ENCODE measurements around the gene SLC23A2.
"Not testable (repeated sequence)": the region's sequence is repeated elsewhere in the genome, so short reads cannot be mapped to it uniquely, and the experiment has no call there.

The SLC23A2 gene

DNA sequence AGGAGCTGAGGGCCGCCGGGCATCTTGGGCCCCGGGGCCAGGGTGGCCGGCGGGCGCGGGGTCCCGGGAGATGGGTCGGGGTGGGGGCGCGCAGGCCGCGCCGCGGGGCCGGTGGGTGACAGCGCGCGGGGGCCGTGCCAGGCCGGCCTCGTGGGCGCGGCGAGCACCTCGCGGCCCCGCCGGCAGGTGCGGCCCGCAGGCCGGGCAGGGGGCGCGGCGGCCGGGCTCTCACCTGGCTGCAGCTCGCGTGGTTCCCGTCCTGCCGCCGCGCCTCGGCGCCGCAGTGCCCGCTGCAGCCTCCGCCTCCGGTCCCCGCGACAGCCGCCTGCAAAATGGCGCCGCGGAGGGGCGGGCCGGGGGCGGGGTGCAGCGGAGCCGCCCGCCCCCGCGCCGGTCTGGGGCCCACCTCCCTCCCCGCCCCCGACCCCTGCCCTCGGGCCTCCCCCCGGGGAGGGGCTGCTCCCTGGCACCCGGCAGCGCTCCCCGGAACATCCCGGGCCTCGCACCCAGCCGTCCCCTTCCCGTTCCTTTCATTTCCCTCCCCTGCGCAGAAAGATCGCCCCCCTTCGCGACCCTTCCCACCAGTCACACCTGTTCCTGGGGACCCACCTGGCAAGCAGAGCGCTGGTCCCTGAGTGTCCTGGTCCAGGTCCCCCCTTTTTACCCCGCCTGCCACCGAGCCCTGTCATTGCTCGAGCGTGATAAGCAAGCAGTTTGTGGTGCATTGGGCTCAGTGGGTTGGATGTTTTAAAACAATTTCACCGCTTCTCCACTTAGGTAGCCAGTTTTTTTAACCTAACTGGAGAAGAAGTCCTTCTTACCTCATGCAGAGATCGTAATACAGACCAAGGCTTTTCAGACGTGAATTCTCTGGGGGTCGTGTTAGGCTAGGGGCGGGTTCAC, at the start of gene SLC23A2:
SLC23A2 (minus strand) TSS at position 337 of the 903 bp plus-strand sequence. CDS start 68,948 bp downstream, outside the sequence.
- Mint-ChIP-seq H3K9me3 (no peaks in the 10 kb centered on the region), H3K27ac (ENCODE audit: low read depth) (peak within 1 kb of the TSS; percentile 94), H3K4me1 (peaks cover 40% of the 10 kb centered on the region), H3K27me3 (no peaks in the 10 kb centered on the region), H3K36me3 (ENCODE audit: insufficient read depth) (peaks cover 7% of the 10 kb centered on the region), H3K4me3 (peak within 1 kb of the TSS; percentile 95)
- ATAC-seq (replicated peaks; ENCODE audit: extremely low read depth, poor library complexity, severe bottlenecking) (peak; percentile 79), DNase-seq (ENCODE audit: low spot score in 2 of 2) (peak; percentile 18 to 24)

DNA sequence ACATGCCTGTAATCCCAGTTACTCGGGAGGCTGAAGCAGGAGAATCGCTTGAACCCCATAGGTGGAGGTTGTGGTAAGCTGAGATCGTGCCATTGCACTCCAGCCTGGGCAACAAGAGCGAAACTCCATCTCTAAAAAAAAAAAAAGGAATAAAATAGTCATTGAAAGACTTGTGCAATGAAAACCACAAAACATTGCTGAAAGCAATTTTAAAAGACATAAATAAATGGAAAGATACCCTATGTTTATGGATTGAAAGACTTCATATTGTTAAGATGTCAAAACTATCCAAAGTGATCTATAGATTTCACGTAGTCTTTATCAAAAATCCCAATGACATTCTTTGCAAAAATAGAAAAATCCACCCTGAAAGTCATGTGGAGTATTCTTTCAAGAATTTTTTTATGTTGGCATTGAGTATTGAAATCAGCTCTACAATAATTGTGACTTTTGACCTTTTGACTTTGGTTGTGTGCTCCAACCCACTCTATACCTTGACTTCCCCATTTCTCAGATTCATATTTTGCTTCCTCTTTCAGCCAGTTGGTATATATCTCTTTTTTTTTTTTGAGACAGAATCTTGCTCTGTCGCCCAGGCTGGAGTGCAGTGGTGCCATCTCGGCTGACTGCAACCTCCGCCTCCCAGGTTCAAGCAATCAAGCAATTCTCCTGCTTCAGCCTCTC, 45.5 kb upstream of the SLC23A2 start:
- no peaks in the 10 kb centered on the region for H3K4me1 Mint-ChIP-seq
- no peaks in the 10 kb centered on the region for H3K36me3 Mint-ChIP-seq (ENCODE audit: insufficient read depth)
- H3K9me3 Mint-ChIP-seq, result no peaks in the 10 kb centered on the region
- peaks cover 21% of the 10 kb centered on the region for H3K27me3 Mint-ChIP-seq
- ATAC-seq (replicated peaks; ENCODE audit: extremely low read depth, poor library complexity, severe bottlenecking) (no peak), DNase-seq (ENCODE audit: low spot score in 2 of 2) (no peak)
- no peak overlapping the region for H3K4me3 Mint-ChIP-seq
- H3K27ac Mint-ChIP-seq (ENCODE audit: low read depth), result no peak overlapping the region

GRCh38 chr20:5045906-5046305, 44.6 kb upstream of the SLC23A2 start:
- DNase-seq (ENCODE audit: low spot score in 2 of 2) (no peak), ATAC-seq (replicated peaks; ENCODE audit: extremely low read depth, poor library complexity, severe bottlenecking) (no peak)
- no peaks in the 10 kb centered on the region for H3K9me3 Mint-ChIP-seq
- H3K27ac Mint-ChIP-seq (ENCODE audit: low read depth), result no peak overlapping the region
- no peaks in the 10 kb centered on the region for H3K4me1 Mint-ChIP-seq
- H3K36me3 Mint-ChIP-seq (ENCODE audit: insufficient read depth), result no peaks in the 10 kb centered on the region
- H3K4me3 Mint-ChIP-seq, result no peak overlapping the region
- peaks cover 21% of the 10 kb centered on the region for H3K27me3 Mint-ChIP-seq

DNA sequence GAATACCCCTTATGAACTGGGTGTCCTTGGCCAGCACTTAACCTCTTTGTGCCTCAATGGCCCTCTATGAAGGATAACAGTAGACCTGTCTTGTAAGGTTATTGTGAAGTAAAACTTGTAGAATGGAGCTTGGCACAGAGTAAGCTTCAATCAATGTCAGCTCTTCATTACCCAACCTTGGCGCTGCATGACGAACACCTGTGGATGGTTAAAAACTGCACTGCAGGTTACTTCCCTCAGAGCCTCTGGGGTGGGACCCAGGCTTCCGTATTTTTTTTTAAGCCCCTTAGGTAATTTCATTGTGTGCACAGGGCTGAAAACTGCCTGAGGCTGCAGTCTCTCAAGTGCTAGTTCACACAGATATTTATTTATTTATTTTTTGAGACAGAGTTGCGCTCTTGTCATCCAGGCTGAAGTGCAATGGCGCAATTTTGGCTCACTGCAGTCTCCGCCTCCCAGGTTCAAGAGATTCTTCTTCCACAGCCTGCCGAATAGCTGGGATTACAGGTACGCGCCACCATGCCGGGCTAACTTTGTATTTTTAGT, 42.8 kb upstream of the SLC23A2 start:
- no peak for DNase-seq (ENCODE audit: low spot score in 2 of 2)
- ATAC-seq (replicated peaks; ENCODE audit: extremely low read depth, poor library complexity, severe bottlenecking), result no peak
- Mint-ChIP-seq H3K4me1 (peaks cover 10% of the 10 kb centered on the region), H3K27me3 (peaks cover 11% of the 10 kb centered on the region), H3K36me3 (ENCODE audit: insufficient read depth) (peaks cover 4% of the 10 kb centered on the region), H3K4me3 (no peak overlapping the region), H3K27ac (ENCODE audit: low read depth) (no peak overlapping the region), H3K9me3 (no peaks in the 10 kb centered on the region)

- DNase-seq (ENCODE audit: low spot score in 2 of 2), result no peak
- Mint-ChIP-seq H3K36me3 (ENCODE audit: insufficient read depth) (peaks cover 5% of the 10 kb centered on the region), H3K27me3 (no peaks in the 10 kb centered on the region), H3K4me1 (peaks cover 25% of the 10 kb centered on the region), H3K27ac (ENCODE audit: low read depth) (no peak overlapping the region), H3K4me3 (no peak overlapping the region), H3K9me3 (no peaks in the 10 kb centered on the region)
- ATAC-seq (replicated peaks; ENCODE audit: extremely low read depth, poor library complexity, severe bottlenecking), result no peak
Measured at GRCh38 chr20:5041433-5041832, 40.1 kb upstream of the SLC23A2 start.

DNA sequence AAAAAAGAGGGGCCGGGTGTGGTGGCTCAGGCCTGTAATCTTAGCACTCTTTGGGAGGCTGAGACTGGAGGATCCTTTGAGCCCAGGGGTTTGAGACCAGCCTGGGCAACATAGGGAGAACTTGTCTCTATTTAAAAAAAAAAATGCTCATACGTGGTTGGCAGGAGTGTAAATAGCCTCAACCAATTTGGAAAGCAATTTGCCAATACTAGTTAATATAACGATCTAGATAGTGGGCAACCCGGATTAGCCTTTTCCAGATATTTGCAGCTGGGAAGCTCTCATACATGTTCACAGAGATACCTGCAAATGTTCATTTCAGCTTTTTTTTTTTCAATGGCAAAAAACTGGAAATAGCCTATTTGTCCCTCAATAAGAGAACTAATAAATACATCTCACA, 39.0 kb upstream of the SLC23A2 start:
- ATAC-seq (replicated peaks; ENCODE audit: extremely low read depth, poor library complexity, severe bottlenecking), result no peak
- Mint-ChIP-seq H3K9me3 (no peaks in the 10 kb centered on the region), H3K4me1 (peaks cover 25% of the 10 kb centered on the region)

DNA sequence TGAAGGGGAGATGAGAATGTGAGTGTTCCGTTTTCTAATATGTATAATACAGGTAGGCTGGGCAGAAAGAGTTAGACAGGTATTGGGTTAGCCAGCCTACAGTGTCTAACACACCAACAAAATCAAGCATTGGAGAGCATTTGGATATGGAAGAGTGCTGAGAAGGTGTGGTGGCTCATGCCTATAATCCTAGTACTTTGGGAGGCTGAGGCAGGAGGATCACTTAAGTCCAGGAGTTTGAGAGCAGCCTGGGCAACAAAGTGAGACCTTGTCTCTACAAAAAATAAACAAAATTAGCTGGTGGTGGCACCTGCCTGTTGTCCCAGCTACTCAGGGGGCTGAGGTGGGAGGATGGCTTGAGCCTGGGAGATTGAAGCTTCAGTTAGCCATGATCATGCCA, 38.6 kb upstream of the SLC23A2 start:
- peak overlapping the region; percentile 74 for H3K4me3 Mint-ChIP-seq
- H3K9me3 Mint-ChIP-seq, result no peaks in the 10 kb centered on the region
- ATAC-seq (replicated peaks; ENCODE audit: extremely low read depth, poor library complexity, severe bottlenecking) (no peak), DNase-seq (ENCODE audit: low spot score in 2 of 2) (no peak)
- H3K27ac Mint-ChIP-seq (ENCODE audit: low read depth), result peak overlapping the region; percentile 95
- peaks cover 6% of the 10 kb centered on the region for H3K36me3 Mint-ChIP-seq (ENCODE audit: insufficient read depth)
- H3K4me1 Mint-ChIP-seq, result peaks cover 25% of the 10 kb centered on the region
- H3K27me3 Mint-ChIP-seq, result no peaks in the 10 kb centered on the region

More for the DNA sequence above, 39.0 kb upstream of the SLC23A2 start:
- peaks cover 6% of the 10 kb centered on the region for H3K36me3 Mint-ChIP-seq (ENCODE audit: insufficient read depth)
- DNase-seq (ENCODE audit: low spot score in 2 of 2), result no peak
- H3K27ac Mint-ChIP-seq (ENCODE audit: low read depth), result peak overlapping the region; percentile 95
- H3K27me3 Mint-ChIP-seq, result no peaks in the 10 kb centered on the region
- no peak overlapping the region for H3K4me3 Mint-ChIP-seq

- DNase-seq (ENCODE audit: low spot score in 2 of 2) (peak; percentile 35 to 75), ATAC-seq (replicated peaks; ENCODE audit: extremely low read depth, poor library complexity, severe bottlenecking) (peak; percentile 92)
- peak overlapping the region; percentile 74 for H3K4me3 Mint-ChIP-seq
- no peaks in the 10 kb centered on the region for H3K9me3 Mint-ChIP-seq
- peaks cover 25% of the 10 kb centered on the region for H3K4me1 Mint-ChIP-seq
- peaks cover 6% of the 10 kb centered on the region for H3K36me3 Mint-ChIP-seq (ENCODE audit: insufficient read depth)
- peak overlapping the region; percentile 95 for H3K27ac Mint-ChIP-seq (ENCODE audit: low read depth)
- no peaks in the 10 kb centered on the region for H3K27me3 Mint-ChIP-seq
Measured at GRCh38 chr20:5039255-5039657, 37.9 kb upstream of the SLC23A2 start.

- peaks cover 25% of the 10 kb centered on the region for H3K4me1 Mint-ChIP-seq
- DNase-seq (ENCODE audit: low spot score in 2 of 2), result no peak
- peak overlapping the region; percentile 66 for H3K27ac Mint-ChIP-seq (ENCODE audit: low read depth)
- H3K36me3 Mint-ChIP-seq (ENCODE audit: insufficient read depth), result peaks cover 6% of the 10 kb centered on the region
- no peak for ATAC-seq (replicated peaks; ENCODE audit: extremely low read depth, poor library complexity, severe bottlenecking)
- no peaks in the 10 kb centered on the region for H3K27me3 Mint-ChIP-seq
- peak overlapping the region; percentile 34 for H3K4me3 Mint-ChIP-seq
- H3K9me3 Mint-ChIP-seq, result no peaks in the 10 kb centered on the region
Measured at GRCh38 chr20:5036828-5037227, 35.5 kb upstream of the SLC23A2 start.

- H3K4me1 Mint-ChIP-seq, result peaks cover 25% of the 10 kb centered on the region
- not testable (repeated sequence) for DNase-seq (ENCODE audit: low spot score in 2 of 2); ATAC-seq (replicated peaks; ENCODE audit: extremely low read depth, poor library complexity, severe bottlenecking); H3K27me3 Mint-ChIP-seq; H3K4me3 Mint-ChIP-seq; H3K9me3 Mint-ChIP-seq; H3K27ac Mint-ChIP-seq (ENCODE audit: low read depth); H3K36me3 Mint-ChIP-seq (ENCODE audit: insufficient read depth)
Measured at GRCh38 chr20:5035518-5035917, 34.2 kb upstream of the SLC23A2 start.

- Mint-ChIP-seq H3K36me3 (ENCODE audit: insufficient read depth) (peaks cover 3% of the 10 kb centered on the region), H3K27me3 (no peaks in the 10 kb centered on the region), H3K9me3 (no peaks in the 10 kb centered on the region), H3K4me1 (peaks cover 13% of the 10 kb centered on the region), H3K4me3 (no peak overlapping the region), H3K27ac (ENCODE audit: low read depth) (no peak overlapping the region)
- ATAC-seq (replicated peaks; ENCODE audit: extremely low read depth, poor library complexity, severe bottlenecking), result no peak
- no peak for DNase-seq (ENCODE audit: low spot score in 2 of 2)
Measured at GRCh38 chr20:5033566-5033965, 32.3 kb upstream of the SLC23A2 start.

DNA sequence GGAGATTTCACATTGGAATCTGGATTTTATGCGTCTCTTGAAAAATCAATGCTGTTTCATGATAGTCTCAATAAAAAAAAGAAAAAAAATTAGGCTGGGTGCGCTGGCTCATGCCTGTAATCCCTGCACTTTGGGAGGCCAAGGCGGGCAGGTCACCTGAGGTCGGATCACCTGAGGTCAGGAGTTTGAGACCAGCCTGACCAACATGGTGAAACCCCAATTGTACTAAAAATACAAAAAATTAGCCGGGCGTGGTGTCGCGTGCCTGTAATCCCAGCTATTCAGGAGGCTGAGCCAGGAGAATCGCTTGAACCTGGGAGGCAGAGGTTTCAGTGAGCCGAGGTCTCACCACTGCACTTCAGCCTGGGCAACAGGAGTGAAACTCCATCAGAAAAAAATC, 30.4 kb upstream of the SLC23A2 start:
- H3K4me3 Mint-ChIP-seq; H3K9me3 Mint-ChIP-seq; DNase-seq (ENCODE audit: low spot score in 2 of 2); H3K27me3 Mint-ChIP-seq; H3K27ac Mint-ChIP-seq (ENCODE audit: low read depth); ATAC-seq (replicated peaks; ENCODE audit: extremely low read depth, poor library complexity, severe bottlenecking); H3K36me3 Mint-ChIP-seq (ENCODE audit: insufficient read depth); H3K4me1 Mint-ChIP-seq: not testable (repeated sequence)

All from central memory CD8-positive, alpha-beta T cell (primary cell).